Trophoblast cell (in vitro differentiated cells and primary cell): ENCODE data around the gene MORN4.
A peak's percentile ranks its signal among the peaks of the same experiment; 100 is the strongest.

Source experiments
- DNase-seq, 2 donors: peaks; one replicate each; pipeline ENCODE4 v3.0.0-alpha.2; 2016
- H2AFZ ChIP-seq: 2 replicates; pipeline ENCODE4 v1.6.1; 2013; ENCODE audit warnings: low read length, moderate library complexity, mild to moderate bottlenecking; ENCODE audit not compliant: insufficient read depth, poor library complexity
- H2AK5ac ChIP-seq: 2 replicates; pipeline ENCODE4 v1.6.1; 2013; ENCODE audit warnings: mild to moderate bottlenecking, low read length
- H2BK120ac ChIP-seq: 2 replicates; pipeline ENCODE4 v1.6.1; 2013; ENCODE audit warnings: low read length, mild to moderate bottlenecking, moderate library complexity; ENCODE audit not compliant: insufficient read depth, poor library complexity
- H2BK12ac ChIP-seq: 2 replicates; pipeline ENCODE4 v1.6.1; 2013; ENCODE audit warnings: mild to moderate bottlenecking, low read length, moderate library complexity
- H2BK5ac ChIP-seq: 2 replicates; pipeline ENCODE4 v1.6.1; 2013; ENCODE audit warnings: low read length, low read depth, moderate library complexity, mild to moderate bottlenecking; ENCODE audit not compliant: poor library complexity
- H3K14ac ChIP-seq: 2 replicates; pipeline ENCODE4 v1.6.1; 2013; ENCODE audit warnings: mild to moderate bottlenecking, low read length
- H3K18ac ChIP-seq: 2 replicates; pipeline ENCODE4 v1.6.1; 2013; ENCODE audit warnings: mild to moderate bottlenecking, low read length
- H3K23ac ChIP-seq: 2 replicates; pipeline ENCODE4 v1.6.1; 2013; ENCODE audit warnings: low read length
- H3K27ac ChIP-seq: 2 replicates; pipeline ENCODE4 v1.5.1; 2013; ENCODE audit warnings: low read depth, mild to moderate bottlenecking, inconsistent platforms, low read length, moderate library complexity
- H3K27me3 ChIP-seq: 2 replicates; pipeline ENCODE4 v1.6.1; 2013; ENCODE audit warnings: inconsistent platforms, mild to moderate bottlenecking, low read length, moderate library complexity; ENCODE audit not compliant: insufficient read depth
- H3K36me3 ChIP-seq, 2 experiments: 1 replicate in 1 of 2; 2 replicates in 1 of 2; pipeline ENCODE4 v1.6.1; 2013; ENCODE audit warnings: low read length in 2 of 2, mild to moderate bottlenecking in 2 of 2, moderate library complexity in 1 of 2; ENCODE audit not compliant: insufficient read depth in 2 of 2, control insufficient read depth in 1 of 2
- H3K4ac ChIP-seq: 2 replicates; pipeline ENCODE4 v1.6.1; 2013; ENCODE audit warnings: low read depth, mild to moderate bottlenecking, low read length, moderate library complexity
- H3K4me1 ChIP-seq, 2 experiments: 1 replicate in 1 of 2; 2 replicates in 1 of 2; pipeline ENCODE4 v1.6.1; 2013; ENCODE audit warnings: low read length in 2 of 2, mild to moderate bottlenecking in 2 of 2, moderate library complexity in 1 of 2; ENCODE audit not compliant: insufficient read depth in 2 of 2, control insufficient read depth in 1 of 2
- H3K4me2 ChIP-seq: 2 replicates; pipeline ENCODE4 v1.6.1; 2013; ENCODE audit warnings: inconsistent platforms, mild to moderate bottlenecking, low read length, moderate library complexity
- H3K4me3 ChIP-seq: 2 replicates; pipeline ENCODE4 v1.5.1; 2013; ENCODE audit warnings: mild to moderate bottlenecking, low read depth, low read length, inconsistent platforms
- H3K79me1 ChIP-seq: one replicate; pipeline ENCODE4 v1.6.1; 2013; ENCODE audit warnings: low read length
- H3K79me2 ChIP-seq: 2 replicates; pipeline ENCODE4 v1.6.1; 2013; ENCODE audit warnings: low read length, mild to moderate bottlenecking; ENCODE audit not compliant: control insufficient read depth, insufficient read depth, poor library complexity
- H3K9ac ChIP-seq: 2 replicates; pipeline ENCODE4 v1.6.1; 2013; ENCODE audit warnings: mild to moderate bottlenecking, low read length
- H3K9me3 ChIP-seq: 2 replicates; pipeline ENCODE4 v1.6.1; 2013; ENCODE audit warnings: low read depth, mild to moderate bottlenecking, control low read depth, inconsistent platforms, low read length; ENCODE audit not compliant: insufficient read depth
- H4K12ac ChIP-seq: 2 replicates; pipeline ENCODE4 v1.6.1; 2013; ENCODE audit warnings: low read depth, mild to moderate bottlenecking, low read length, moderate library complexity
- H4K8ac ChIP-seq: 2 replicates; pipeline ENCODE4 v1.6.1; 2013; ENCODE audit warnings: low read depth, mild to moderate bottlenecking, low read length, moderate library complexity
- H4K91ac ChIP-seq: one replicate; pipeline ENCODE4 v1.6.1; 2013; ENCODE audit warnings: low read depth, mild to moderate bottlenecking, low read length, moderate library complexity
- WGBS: extraction: QIAGEN DNeasy Blood & Tissue Kit; methylation state at CpG from one replicate; pipeline ENCODE4 v1.1.7; 2013; ENCODE audit warnings: missing lambda C conversion rate; ENCODE audit not compliant: insufficient read length, insufficient coverage; ENCODE audit errors: extremely low coverage; 5-methylcytosine and 5-hydroxymethylcytosine counted together

MORN4 gene

DNA sequence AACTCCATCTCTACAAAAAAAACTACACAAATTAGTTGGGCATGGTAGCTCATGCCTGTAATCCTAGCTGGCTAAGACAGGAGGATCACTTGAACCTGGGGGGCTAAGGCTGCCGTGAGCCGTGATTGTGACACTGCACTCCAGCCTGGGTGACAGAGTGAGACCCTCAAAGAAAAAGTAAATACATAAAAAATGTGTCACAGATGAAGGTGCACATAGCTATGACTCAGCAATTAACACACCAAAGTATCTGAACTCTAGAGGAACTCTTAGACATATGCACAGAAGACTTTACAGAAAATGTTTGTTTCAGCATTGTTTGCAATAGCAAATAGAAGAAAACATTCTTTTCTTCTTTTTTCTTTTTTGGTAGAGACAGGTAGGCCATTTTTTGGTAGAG lies 35.5 kb downstream of the MORN4 start:
- no peaks in the 10 kb centered on the region for H3K79me1 ChIP-seq
- H2BK120ac ChIP-seq, result no peak overlapping the region
- H3K4me3 ChIP-seq, result no peak overlapping the region
- H2AFZ ChIP-seq, result no peak overlapping the region
- no peak overlapping the region for H3K23ac ChIP-seq
- H3K4me2 ChIP-seq, result no peak overlapping the region
- no peak overlapping the region for H4K8ac ChIP-seq
- no peak overlapping the region for H2AK5ac ChIP-seq
- no peaks in the 10 kb centered on the region for H3K9me3 ChIP-seq
- H4K12ac ChIP-seq, result no peak overlapping the region
- no peak overlapping the region for H3K27ac ChIP-seq
- no CpG with 5 or more reads among the region's 2 CpGs for WGBS
- H3K36me3 ChIP-seq, result no peaks in the 10 kb centered on the region
- peaks cover 4 to 6% of the 10 kb centered on the region in 2 experiments for H3K4me1 ChIP-seq
- H3K9ac ChIP-seq, result no peak overlapping the region
- H3K27me3 ChIP-seq, result no peaks in the 10 kb centered on the region
- no peak overlapping the region for H4K91ac ChIP-seq
- H3K4ac ChIP-seq, result no peak overlapping the region
- H3K79me2 ChIP-seq, result no peaks in the 10 kb centered on the region
- H2BK5ac ChIP-seq, result no peak overlapping the region
- DNase-seq, result no peak
- H3K14ac ChIP-seq, result no peak overlapping the region
- H3K18ac ChIP-seq, result no peak overlapping the region
- H2BK12ac ChIP-seq, result peak overlapping the region; percentile 16

DNA sequence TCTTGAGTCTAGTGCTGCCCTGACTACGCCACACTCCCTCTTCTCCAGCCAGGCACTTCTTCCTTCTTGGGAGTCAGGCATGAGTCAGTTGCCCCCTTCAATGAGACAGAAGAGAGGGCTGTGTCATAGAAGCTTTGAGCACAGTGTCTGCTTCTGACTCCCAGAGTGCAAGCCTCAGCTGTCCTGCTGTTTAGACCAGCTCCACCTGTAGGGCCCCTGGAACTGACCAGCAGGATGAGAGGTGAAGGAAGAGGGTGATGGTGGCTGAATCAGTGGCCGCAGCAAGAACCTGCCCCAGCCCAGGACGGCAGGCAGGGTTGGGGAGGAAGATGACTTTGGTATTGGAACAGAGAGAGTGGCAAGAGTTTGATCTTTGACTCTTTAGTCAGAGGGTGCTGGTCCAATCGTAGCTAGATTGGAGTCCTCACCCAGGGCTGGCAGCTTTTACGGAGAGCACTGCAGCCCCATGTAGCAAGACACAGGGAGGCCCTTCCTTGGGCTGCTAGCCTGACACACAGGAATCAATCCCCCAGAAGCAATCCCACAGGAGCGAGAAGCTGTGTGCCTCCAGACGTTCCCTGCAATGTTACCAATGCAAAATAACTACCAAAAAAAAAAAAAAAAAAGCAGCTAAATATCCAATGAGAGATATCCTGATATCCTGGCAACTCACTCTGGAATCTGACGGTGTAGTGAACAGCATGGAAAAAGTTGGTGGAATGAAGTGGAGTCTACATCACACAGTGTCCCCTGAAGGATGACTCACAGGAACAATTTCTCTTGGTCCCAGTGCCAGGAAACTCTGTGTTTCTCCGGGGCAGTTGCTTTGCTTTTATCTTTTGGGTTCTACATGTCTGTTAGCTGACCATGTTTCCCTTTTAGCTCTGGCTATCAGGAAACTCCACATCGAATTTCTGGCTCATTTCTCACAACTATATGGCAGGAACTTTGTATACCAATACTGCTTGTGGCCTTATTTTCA lies 36.9 kb downstream of the MORN4 start:
- Histone ChIP-seq H3K4me1 (peaks cover 4 to 6% of the 10 kb centered on the region in 2 experiments), H3K27ac (no peak overlapping the region), H2AK5ac (no peak overlapping the region), H3K18ac (no peak overlapping the region), H3K23ac (no peak overlapping the region), H2AFZ (no peak overlapping the region), H3K79me2 (no peaks in the 10 kb centered on the region), H2BK120ac (no peak overlapping the region), H2BK12ac (no peak overlapping the region), H3K27me3 (no peaks in the 10 kb centered on the region), H3K36me3 (no peaks in the 10 kb centered on the region), H3K9ac (no peak overlapping the region), H3K4me2 (no peak overlapping the region), H4K91ac (no peak overlapping the region), H4K8ac (no peak overlapping the region), H3K79me1 (no peaks in the 10 kb centered on the region), H3K14ac (no peak overlapping the region), H3K4me3 (no peak overlapping the region), H3K9me3 (no peaks in the 10 kb centered on the region), H4K12ac (no peak overlapping the region), H3K4ac (no peak overlapping the region), H2BK5ac (no peak overlapping the region)
- peak in 1 of 2 donors; percentile 34 for DNase-seq
- no CpG with 5 or more reads among the region's 10 CpGs for WGBS

DNA sequence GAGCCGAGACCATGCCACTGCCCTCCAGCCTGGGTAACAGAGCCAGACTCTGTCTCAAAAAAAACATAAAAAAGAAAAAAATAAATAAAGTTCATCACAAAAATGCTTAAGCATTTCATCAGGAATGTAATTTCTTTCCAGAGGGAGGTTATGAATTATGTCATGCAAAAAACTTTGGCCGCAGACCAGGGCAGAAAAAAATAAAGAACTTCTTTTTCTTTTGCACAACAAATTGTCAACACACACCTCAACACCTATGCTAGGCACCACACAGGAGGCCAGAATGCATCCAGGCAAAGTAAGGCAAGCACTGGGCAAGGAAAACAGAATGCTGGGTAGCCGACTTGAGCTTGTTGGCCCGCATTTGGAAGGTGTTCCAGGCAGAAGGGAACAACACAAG lies 39.9 kb downstream of the MORN4 start:
- DNase-seq, result no peak
- H3K4me3 ChIP-seq, result peak overlapping the region; percentile 14
- H3K36me3 ChIP-seq, result no peaks in the 10 kb centered on the region
- no peaks in the 10 kb centered on the region for H3K27me3 ChIP-seq
- WGBS, result no CpG with 5 or more reads among the region's 4 CpGs
- no peak overlapping the region for H4K91ac ChIP-seq
- no peak overlapping the region for H3K4ac ChIP-seq
- peaks cover 4 to 6% of the 10 kb centered on the region in 2 experiments for H3K4me1 ChIP-seq
- H3K14ac ChIP-seq, result no peak overlapping the region
- no peak overlapping the region for H2AFZ ChIP-seq
- no peaks in the 10 kb centered on the region for H3K79me2 ChIP-seq
- no peak overlapping the region for H3K4me2 ChIP-seq
- H3K9ac ChIP-seq, result no peak overlapping the region
- no peak overlapping the region for H2BK5ac ChIP-seq
- no peak overlapping the region for H3K27ac ChIP-seq
- no peak overlapping the region for H2AK5ac ChIP-seq
- H3K79me1 ChIP-seq, result no peaks in the 10 kb centered on the region
- H4K12ac ChIP-seq, result no peak overlapping the region
- no peak overlapping the region for H2BK120ac ChIP-seq
- H2BK12ac ChIP-seq, result no peak overlapping the region
- no peak overlapping the region for H3K23ac ChIP-seq
- H4K8ac ChIP-seq, result no peak overlapping the region
- peaks cover 3% of the 10 kb centered on the region for H3K9me3 ChIP-seq
- H3K18ac ChIP-seq, result no peak overlapping the region

GRCh38 chr10:97590748-97591495 lies 42.4 kb downstream of the MORN4 start:
- no peak overlapping the region for H3K14ac ChIP-seq
- H3K4ac ChIP-seq, result no peak overlapping the region
- H2AK5ac ChIP-seq, result no peak overlapping the region
- no peak for DNase-seq
- no peak overlapping the region for H3K27ac ChIP-seq
- H3K27me3 ChIP-seq, result no peaks in the 10 kb centered on the region
- no peaks in the 10 kb centered on the region for H3K79me2 ChIP-seq
- H3K4me3 ChIP-seq, result no peak overlapping the region
- no CpG with 5 or more reads among the region's 5 CpGs for WGBS
- no peak overlapping the region for H2AFZ ChIP-seq
- H4K91ac ChIP-seq, result no peak overlapping the region
- H3K9me3 ChIP-seq, result peaks cover 3% of the 10 kb centered on the region
- no peaks in the 10 kb centered on the region for H3K79me1 ChIP-seq
- no peak overlapping the region for H3K9ac ChIP-seq
- H3K18ac ChIP-seq, result no peak overlapping the region
- H2BK120ac ChIP-seq, result no peak overlapping the region
- no peak overlapping the region for H4K12ac ChIP-seq
- no peak overlapping the region for H3K4me2 ChIP-seq
- H3K4me1 ChIP-seq, result peaks cover 0 to under 1% of the 10 kb centered on the region in 2 experiments
- H4K8ac ChIP-seq, result no peak overlapping the region
- no peak overlapping the region for H2BK5ac ChIP-seq
- no peak overlapping the region for H3K23ac ChIP-seq
- H2BK12ac ChIP-seq, result no peak overlapping the region
- no peaks in the 10 kb centered on the region for H3K36me3 ChIP-seq
